Keratinocyte (primary cell): Measurements from ENCODE around the gene UVSSA. TPM values are rescaled to one million over a fixed set of nuclear protein-coding genes. Genes with fewer than 3 reads are reported as not detected.
"Not testable (repeated sequence)": the region's sequence is repeated elsewhere in the genome, so short reads cannot be mapped to it uniquely, and the experiment has no call there.

Experiments
- DNase-seq: peaks from one replicate; pipeline ENCODE4 v3.0.0-alpha.2; 2011; ENCODE audit warnings: low read depth, missing footprints, low spot score
- FAIRE-seq: peaks from 2 replicates; lab custom pipeline; 2011; peaks lifted over from hg19 to GRCh38; lab: Jason Lieb, UNC
- H2AFZ ChIP-seq: 2 replicates; pipeline ENCODE4 v1.6.0; 2012; ENCODE audit warnings: low read length, control low read depth, inconsistent platforms; ENCODE audit not compliant: control insufficient read depth
- H3K27ac ChIP-seq: 2 replicates; pipeline ENCODE4 v1.5.1; 2011; ENCODE audit warnings: low read length; ENCODE audit not compliant: control insufficient read depth, insufficient read depth
- H3K27me3 ChIP-seq: 3 replicates; pipeline ENCODE4 v1.6.0; 2011; ENCODE audit warnings: low read length; ENCODE audit not compliant: control insufficient read depth, insufficient read depth; ENCODE audit errors: extremely low read depth
- H3K36me3 ChIP-seq, 2 experiments: 2 replicates in 1 of 2; 3 replicates in 1 of 2; pipeline ENCODE4 v1.5.1; 2011; ENCODE audit warnings: low read length in 2 of 2, mild to moderate bottlenecking in 1 of 2; ENCODE audit not compliant: control insufficient read depth in 2 of 2, insufficient read depth in 2 of 2; ENCODE audit errors: extremely low read depth in 1 of 2
- H3K4me1 ChIP-seq: 3 replicates; pipeline ENCODE4 v1.5.1; 2011; ENCODE audit warnings: low read length; ENCODE audit not compliant: control insufficient read depth, insufficient read depth; ENCODE audit errors: extremely low read depth
- H3K4me2 ChIP-seq: 3 replicates; pipeline ENCODE4 v1.6.0; 2011; ENCODE audit warnings: low read depth, low read length; ENCODE audit not compliant: control insufficient read depth, insufficient read depth; ENCODE audit errors: extremely low read depth
- H3K4me3 ChIP-seq, 3 experiments: fragments of 200-600 bp in 1 of 3; sonication (generic) in 1 of 3; 2 replicates in 2 of 3; 3 replicates in 1 of 3; pipeline ENCODE4 v1.5.1; 2011 to 2016; ENCODE audit warnings: low read length in 3 of 3, mild to moderate bottlenecking in 3 of 3, control low read depth in 2 of 3, inconsistent platforms in 1 of 3, low read depth in 1 of 3, mixed read lengths in 1 of 3, mixed run types in 1 of 3, moderate library complexity in 1 of 3; ENCODE audit not compliant: control insufficient read depth in 2 of 3, insufficient read depth in 2 of 3; ENCODE audit errors: extremely low read depth in 1 of 3
- H3K79me2 ChIP-seq: 2 replicates; pipeline ENCODE4 v1.6.0; 2012; ENCODE audit warnings: low read length; ENCODE audit not compliant: control insufficient read depth, insufficient read depth
- H3K9ac ChIP-seq: 3 replicates; pipeline ENCODE4 v1.6.0; 2011; ENCODE audit warnings: low read length; ENCODE audit not compliant: control insufficient read depth, insufficient read depth; ENCODE audit errors: extremely low read depth
- H3K9me1 ChIP-seq: 3 replicates; pipeline ENCODE4 v1.6.0; 2011; ENCODE audit warnings: low read length; ENCODE audit not compliant: control insufficient read depth, insufficient read depth; ENCODE audit errors: extremely low read depth
- H3K9me3 ChIP-seq: 2 replicates; pipeline ENCODE4 v1.5.1; 2012; ENCODE audit warnings: low read depth, low read length; ENCODE audit not compliant: control insufficient read depth
- H4K20me1 ChIP-seq: 3 replicates; pipeline ENCODE4 v1.6.0; 2011; ENCODE audit warnings: low read length; ENCODE audit not compliant: control insufficient read depth, insufficient read depth; ENCODE audit errors: extremely low read depth
- EZH2 ChIP-seq: IDR thresholded peaks from one replicate; pipeline ENCODE4 v1.6.1; 2012; ENCODE audit warnings: inconsistent platforms, mild to moderate bottlenecking, low read length, moderate library complexity
- dilution Hi-C: fragments of 300-500 bp; cut with MboI; formaldehyde crosslinking; loops from one replicate; pipeline ENCODE4 v1.7.0; 2020; ENCODE audit warnings: low sequenced_read_pairs; ENCODE audit not compliant: extremely low pct_ligation_motif_present
- polyA plus RNA-seq, 5 experiments: library from polyadenylated mRNA; depleted of rRNA in 3 of 5; stranded (reverse) in 3 of 5; stranded (forward) in 1 of 5; unstranded in 1 of 5; fragments of >200 nt; gene quantifications; 1 replicate in 1 of 5; 2 replicates in 3 of 5; 3 replicates in 1 of 5; pipeline versions ENCODE4 v1.2.1 to v1.2.3, GENCODE V29; 2011 to 2012; ENCODE audit warnings: missing spikeins in 2 of 5, low read depth in 1 of 5, low replicate concordance in 1 of 5
- TF ChIP-seq, protein P1 (sequence below), 3 experiments: IDR thresholded peaks in 1 of 3; conservative IDR thresholded peaks in 1 of 3; optimal IDR thresholded peaks in 1 of 3; 2 replicates in 2 of 3; 3 replicates in 1 of 3; pipeline versions ENCODE3 to v1.5.1; 2011; ENCODE audit warnings: low read length in 3 of 3, mild to moderate bottlenecking in 3 of 3, moderate library complexity in 2 of 3, control low read depth in 1 of 3, inconsistent platforms in 1 of 3; ENCODE audit not compliant: insufficient read depth in 2 of 3; ENCODE audit errors: extremely low read depth in 1 of 3

The UVSSA gene
- polyA plus RNA-seq, 1 donor (not counting 4 experiments of a cell fraction or from before 2014, with no cell fraction given), result 4.7 TPM

DNA sequence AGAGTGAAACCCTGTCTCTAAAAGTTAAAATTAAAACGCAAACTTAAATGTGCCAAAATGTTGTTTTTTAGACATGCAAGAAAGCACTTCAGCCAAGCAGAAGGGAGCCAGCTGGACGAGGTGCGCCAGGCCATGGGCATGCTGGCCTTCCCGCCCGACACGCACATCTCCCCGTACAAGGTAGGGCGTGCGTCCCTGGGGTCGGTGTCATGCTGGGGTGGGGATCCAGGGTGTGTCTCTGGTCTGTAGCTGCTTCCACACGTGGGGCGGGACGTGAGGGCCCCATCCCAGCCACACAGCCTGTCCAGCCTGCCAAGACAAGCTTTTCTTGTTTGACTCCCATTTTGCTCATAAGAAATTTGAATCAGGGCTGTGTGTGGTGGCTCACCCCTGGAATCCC is 14.3 kb upstream of the UVSSA start:
- TF ChIP-seq EZH2, result no peak
- TF ChIP-seq, protein P1, sequence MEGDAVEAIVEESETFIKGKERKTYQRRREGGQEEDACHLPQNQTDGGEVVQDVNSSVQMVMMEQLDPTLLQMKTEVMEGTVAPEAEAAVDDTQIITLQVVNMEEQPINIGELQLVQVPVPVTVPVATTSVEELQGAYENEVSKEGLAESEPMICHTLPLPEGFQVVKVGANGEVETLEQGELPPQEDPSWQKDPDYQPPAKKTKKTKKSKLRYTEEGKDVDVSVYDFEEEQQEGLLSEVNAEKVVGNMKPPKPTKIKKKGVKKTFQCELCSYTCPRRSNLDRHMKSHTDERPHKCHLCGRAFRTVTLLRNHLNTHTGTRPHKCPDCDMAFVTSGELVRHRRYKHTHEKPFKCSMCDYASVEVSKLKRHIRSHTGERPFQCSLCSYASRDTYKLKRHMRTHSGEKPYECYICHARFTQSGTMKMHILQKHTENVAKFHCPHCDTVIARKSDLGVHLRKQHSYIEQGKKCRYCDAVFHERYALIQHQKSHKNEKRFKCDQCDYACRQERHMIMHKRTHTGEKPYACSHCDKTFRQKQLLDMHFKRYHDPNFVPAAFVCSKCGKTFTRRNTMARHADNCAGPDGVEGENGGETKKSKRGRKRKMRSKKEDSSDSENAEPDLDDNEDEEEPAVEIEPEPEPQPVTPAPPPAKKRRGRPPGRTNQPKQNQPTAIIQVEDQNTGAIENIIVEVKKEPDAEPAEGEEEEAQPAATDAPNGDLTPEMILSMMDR (optimal IDR thresholded peaks at IDR 0.05 in 1 of 3, IDR thresholded peaks at IDR 0.05 in 1 of 3, conservative IDR thresholded peaks at IDR 0.05 in 1 of 3; ENCODE audit: extremely low read depth in 1 of 3, insufficient read depth in 2 of 3, low read length in 3 of 3), result no peak
- Histone ChIP-seq H3K4me2 (no peak overlapping the region), H3K9me3 (peaks cover 11% of the 10 kb centered on the region), H3K36me3 (peaks cover 36 to 39% of the 10 kb centered on the region in 2 experiments), H3K4me3 (no peak overlapping the region), H3K79me2 (peaks cover 37% of the 10 kb centered on the region), H2AFZ (no peak overlapping the region), H3K27ac (no peak overlapping the region), H3K9me1 (no peaks in the 10 kb centered on the region), H4K20me1 (no peaks in the 10 kb centered on the region), H3K9ac (no peak overlapping the region), H3K27me3 (no peaks in the 10 kb centered on the region), H3K4me1 (peaks cover 16% of the 10 kb centered on the region)
- dilution Hi-C loops, result no loop called here
- FAIRE-seq, result no peak
- DNase-seq, result no peak

DNA sequence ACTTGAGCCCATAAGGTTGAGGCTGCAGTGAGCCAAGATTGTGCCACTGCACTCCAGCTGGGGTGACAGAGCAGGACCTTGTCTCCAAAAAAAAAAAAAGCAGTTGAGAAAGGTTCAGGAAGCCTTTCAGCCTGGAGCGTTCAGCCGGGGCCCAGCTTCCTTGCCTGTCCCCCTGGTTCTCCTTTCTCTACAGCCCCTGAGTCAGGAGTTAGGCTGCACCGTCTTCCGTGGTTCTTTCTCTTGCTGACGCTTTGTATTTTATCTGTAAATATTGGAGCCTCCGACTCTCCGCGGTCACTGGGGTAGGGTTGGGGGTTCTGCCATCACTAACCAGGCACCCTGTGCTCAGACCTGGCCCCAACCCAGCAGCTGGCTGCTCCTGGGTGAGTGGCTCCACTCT is 13.8 kb upstream of the UVSSA start:
- Histone ChIP-seq H3K9me1 (no peaks in the 10 kb centered on the region), H2AFZ (no peak overlapping the region), H3K4me2 (no peak overlapping the region), H3K9me3 (peaks cover 12% of the 10 kb centered on the region), H3K27me3 (no peaks in the 10 kb centered on the region), H3K36me3 (peaks cover 36 to 41% of the 10 kb centered on the region in 2 experiments), H4K20me1 (no peaks in the 10 kb centered on the region), H3K79me2 (peaks cover 32% of the 10 kb centered on the region), H3K27ac (no peak overlapping the region), H3K4me3 (no peak overlapping the region), H3K9ac (no peak overlapping the region), H3K4me1 (peaks cover 16% of the 10 kb centered on the region)
- no peak for TF ChIP-seq EZH2
- TF ChIP-seq, protein P1 (optimal IDR thresholded peaks at IDR 0.05 in 1 of 3, IDR thresholded peaks at IDR 0.05 in 1 of 3, conservative IDR thresholded peaks at IDR 0.05 in 1 of 3; ENCODE audit: extremely low read depth in 1 of 3, insufficient read depth in 2 of 3, low read length in 3 of 3), result no peak
- DNase-seq, result no peak
- FAIRE-seq, result no peak
- dilution Hi-C loops, result no loop called here

DNA sequence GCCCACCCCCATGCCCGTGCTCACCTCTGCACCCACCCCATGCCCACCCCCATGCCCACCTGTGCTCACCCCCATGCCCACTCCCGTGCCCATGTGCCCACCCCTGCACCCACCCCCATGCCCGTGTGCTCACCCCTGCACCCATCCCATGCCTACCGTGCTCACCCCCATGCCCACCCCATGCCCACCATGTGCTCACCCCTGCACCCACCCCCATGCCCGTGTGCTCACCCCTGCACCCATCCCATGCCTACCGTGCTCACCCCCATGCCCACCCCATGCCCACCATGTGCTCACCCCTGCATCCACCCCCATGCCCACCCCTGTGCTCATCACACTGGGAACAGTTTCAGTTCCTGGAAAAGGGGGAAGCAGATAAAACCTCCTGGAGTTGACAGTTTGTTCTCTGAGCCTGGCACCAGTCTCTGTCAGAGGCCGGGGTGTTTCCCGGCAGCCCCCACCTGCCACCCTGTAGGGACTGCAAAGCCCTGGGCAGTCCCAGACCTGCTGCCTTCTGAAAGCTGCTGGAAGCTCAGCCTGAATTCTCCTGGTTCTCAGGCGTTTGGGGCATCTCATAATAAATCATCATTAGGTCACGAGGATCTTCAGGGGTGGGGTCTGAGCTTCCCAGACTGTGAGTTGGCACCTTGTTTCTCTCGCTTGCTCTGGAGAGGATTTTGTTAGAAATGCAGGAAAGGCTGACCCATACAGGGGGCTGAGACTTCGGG is 13.0 kb upstream of the UVSSA start:
- H3K9ac ChIP-seq, H3K27ac ChIP-seq, DNase-seq, H3K27me3 ChIP-seq, H4K20me1 ChIP-seq, H3K9me1 ChIP-seq, H3K4me3 ChIP-seq, dilution Hi-C loops, H3K4me2 ChIP-seq, H2AFZ ChIP-seq, FAIRE-seq: not testable (repeated sequence)
- H3K9me3 ChIP-seq, result peaks cover 13% of the 10 kb centered on the region
- peaks cover 28% of the 10 kb centered on the region for H3K79me2 ChIP-seq
- peaks cover 16% of the 10 kb centered on the region for H3K4me1 ChIP-seq
- H3K36me3 ChIP-seq, result peaks cover 36 to 41% of the 10 kb centered on the region in 2 experiments
